ENCODE results near the gene YLPM1.

The YLPM1 gene

DNA sequence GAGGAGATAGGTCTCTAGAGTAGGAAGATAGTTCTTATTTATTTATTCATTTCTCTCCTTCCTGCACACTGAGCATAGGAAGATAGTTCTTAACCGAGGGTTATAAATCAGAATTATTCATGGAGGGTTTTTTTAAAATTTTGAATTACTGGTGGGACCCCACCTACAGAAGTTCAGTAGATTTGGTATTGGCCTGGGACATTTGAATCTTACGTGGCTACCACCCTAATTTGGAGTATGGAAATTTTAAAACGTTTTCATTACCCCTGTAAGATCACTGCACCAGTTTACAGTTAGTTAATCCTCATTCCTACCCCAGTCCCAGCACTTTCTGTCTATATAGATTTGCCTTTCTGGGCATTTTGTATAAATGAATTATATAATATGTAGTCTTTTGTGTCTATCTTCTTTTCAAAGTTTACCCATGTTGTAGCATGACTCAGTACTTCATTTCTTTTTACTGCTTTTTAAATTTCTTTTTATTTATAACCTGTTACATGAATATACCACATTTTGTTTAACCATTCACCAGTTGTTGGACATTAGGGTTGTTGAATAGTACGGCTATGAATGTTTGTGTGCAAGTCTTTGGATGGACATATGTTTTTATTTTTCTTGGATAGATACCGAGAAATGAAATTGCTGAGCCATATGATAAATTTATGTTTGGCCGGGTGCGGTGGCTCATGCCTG is 44.9 kb downstream of the YLPM1 start:
- TF ChIP-seq, protein P1, sequence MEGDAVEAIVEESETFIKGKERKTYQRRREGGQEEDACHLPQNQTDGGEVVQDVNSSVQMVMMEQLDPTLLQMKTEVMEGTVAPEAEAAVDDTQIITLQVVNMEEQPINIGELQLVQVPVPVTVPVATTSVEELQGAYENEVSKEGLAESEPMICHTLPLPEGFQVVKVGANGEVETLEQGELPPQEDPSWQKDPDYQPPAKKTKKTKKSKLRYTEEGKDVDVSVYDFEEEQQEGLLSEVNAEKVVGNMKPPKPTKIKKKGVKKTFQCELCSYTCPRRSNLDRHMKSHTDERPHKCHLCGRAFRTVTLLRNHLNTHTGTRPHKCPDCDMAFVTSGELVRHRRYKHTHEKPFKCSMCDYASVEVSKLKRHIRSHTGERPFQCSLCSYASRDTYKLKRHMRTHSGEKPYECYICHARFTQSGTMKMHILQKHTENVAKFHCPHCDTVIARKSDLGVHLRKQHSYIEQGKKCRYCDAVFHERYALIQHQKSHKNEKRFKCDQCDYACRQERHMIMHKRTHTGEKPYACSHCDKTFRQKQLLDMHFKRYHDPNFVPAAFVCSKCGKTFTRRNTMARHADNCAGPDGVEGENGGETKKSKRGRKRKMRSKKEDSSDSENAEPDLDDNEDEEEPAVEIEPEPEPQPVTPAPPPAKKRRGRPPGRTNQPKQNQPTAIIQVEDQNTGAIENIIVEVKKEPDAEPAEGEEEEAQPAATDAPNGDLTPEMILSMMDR (IDR thresholded peaks at IDR 0.05), result no peak
- TF ChIP-seq ZFX (IDR thresholded peaks at IDR 0.05; ENCODE audit: borderline replicate concordance), result no peak
- H3K27ac ChIP-seq, result no peak overlapping the region

DNA sequence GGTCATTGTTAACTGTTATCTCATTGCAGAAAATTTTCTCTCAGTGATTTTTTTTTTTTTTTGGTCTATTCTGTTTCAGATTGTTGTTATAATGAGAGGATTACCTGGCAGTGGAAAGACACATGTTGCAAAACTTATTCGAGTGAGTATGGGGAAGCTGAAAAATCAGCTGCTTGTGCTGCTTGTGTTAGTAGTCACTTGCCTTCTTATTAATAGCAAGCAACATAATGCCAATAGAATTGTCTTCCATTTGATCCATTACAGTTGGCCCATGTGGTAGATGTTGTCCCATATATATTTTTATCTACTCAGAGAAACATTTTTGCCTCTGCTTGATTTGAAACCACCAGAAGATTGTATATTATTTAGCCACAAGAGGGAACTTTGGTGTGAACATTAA is 53.0 kb downstream of the YLPM1 start:
- TF ChIP-seq ZFX (IDR thresholded peaks at IDR 0.05; ENCODE audit: borderline replicate concordance), result no peak
- TF ChIP-seq, protein P1 (IDR thresholded peaks at IDR 0.05), result no peak
- H3K27ac ChIP-seq, result no peak overlapping the region

DNA sequence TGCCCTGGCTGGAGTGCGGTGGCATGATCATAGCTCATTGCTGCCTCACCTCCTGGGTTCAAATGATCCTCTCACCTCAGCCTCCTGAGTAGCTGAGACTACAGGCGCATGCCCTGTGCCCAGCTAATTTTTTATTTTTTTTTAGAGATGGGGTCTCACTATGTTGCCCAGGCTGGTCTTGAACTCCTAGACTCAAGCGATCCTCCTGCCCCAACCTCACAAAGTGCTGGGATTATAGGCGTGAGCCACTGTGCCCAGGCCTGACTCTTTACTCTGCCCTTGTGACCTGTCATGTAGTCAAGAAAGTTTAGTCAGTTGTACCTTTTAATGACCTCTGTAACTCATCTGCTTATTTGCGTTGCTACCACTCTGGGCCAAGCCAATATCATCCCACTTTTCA is 57.2 kb downstream of the YLPM1 start:
- no peak overlapping the region for H3K27ac ChIP-seq
- no peak for TF ChIP-seq ZFX (IDR thresholded peaks at IDR 0.05; ENCODE audit: borderline replicate concordance)
- TF ChIP-seq, protein P1 (IDR thresholded peaks at IDR 0.05), result no peak

DNA sequence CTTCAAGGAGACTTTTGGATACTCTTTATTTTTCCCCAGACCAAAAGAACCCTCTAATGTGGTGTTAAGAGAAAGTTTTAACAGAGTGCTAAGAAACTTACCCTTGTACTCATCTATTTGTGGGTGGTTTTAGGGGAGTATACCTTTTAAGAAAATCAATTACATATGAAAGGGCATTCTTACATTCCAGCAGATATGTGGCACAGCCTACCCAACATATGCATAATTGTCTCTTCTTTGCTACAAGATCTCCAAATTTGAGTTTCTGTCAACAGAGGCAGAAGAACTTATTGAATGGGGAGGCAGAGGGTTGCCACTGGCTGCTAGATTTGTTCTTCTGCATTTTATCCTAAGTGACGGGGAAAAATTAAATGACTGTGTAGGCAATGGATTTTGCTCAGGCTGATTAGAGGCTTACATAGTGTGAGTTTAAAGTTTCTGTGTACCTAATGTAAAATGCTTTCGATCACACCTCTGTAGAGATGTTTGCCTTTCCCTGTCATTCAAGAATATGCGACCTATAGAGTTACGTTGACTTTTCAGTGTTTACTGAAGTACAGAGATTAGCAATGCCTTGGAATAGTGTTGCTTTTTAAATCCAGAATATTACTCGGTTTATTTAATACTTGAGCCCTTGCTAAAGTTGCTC is 58.3 kb downstream of the YLPM1 start:
- no peak overlapping the region; the same call in 1 of the 2 replicates for H3K27ac ChIP-seq
- TF ChIP-seq, protein P1 (IDR thresholded peaks at IDR 0.05), result no peak
- no peak for TF ChIP-seq ZFX (IDR thresholded peaks at IDR 0.05; ENCODE audit: borderline replicate concordance)

DNA sequence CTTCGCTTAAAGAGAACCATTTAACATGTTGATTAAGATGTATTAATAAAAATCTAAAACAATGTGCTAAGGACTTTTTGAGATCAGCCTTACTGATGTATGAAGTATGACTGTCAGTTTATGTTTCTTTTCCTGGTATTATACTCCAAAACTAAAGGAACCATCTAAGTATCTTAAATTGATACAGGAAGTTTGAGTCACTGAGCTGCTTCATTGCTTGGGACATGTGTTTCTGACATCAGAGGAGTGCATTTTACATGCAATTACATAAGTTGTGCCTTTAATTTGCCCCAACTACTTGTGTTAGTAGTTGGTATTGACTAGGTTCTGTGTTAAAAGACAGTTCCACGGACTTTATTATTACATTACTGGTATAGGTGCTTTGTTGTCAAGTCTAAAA is 61.9 kb downstream of the YLPM1 start:
- no peak overlapping the region for H3K27ac ChIP-seq
- TF ChIP-seq ZFX (IDR thresholded peaks at IDR 0.05; ENCODE audit: borderline replicate concordance), result no peak

DNA sequence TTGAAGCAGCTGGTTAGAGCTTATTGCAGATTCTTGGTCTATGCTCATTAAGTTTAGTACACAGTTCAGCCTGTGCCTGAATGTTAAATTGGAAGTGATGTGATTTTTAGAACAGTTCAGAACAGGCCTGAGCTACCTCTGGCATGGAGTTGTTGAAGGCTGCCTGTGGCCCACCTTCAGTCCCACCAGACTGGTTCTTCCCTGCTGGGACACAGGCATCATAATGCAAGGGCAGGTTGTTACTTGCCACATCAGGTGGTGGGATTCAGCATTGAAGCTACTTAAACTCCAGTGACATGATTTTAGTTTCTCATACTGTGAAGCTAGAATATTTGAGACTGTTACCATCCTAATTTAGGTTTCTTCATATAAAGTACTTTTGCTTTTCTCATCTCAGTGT is 63.5 kb downstream of the YLPM1 start:
- H3K27ac ChIP-seq, result no peak overlapping the region
- TF ChIP-seq ZFX (IDR thresholded peaks at IDR 0.05; ENCODE audit: borderline replicate concordance), result no peak
- TF ChIP-seq, protein P1 (IDR thresholded peaks at IDR 0.05), result no peak

DNA sequence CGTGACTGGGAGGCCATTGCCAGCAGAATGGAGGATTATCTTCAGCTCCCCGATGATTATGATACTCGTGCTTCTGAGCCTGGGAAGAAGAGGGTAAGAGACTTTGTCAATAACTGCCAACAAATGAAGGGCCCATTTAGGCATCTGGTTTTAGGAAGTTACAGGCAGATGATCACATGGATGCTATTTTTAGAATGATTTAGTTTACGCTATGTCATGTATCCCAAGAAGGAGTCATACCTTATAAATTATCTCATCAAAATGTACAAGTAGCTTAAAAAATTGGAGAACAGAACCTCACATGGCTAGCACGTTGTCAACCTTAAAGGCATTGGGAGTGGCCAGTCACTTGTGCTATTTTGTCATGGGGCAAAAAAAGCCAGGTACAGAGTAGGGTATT is 66.1 kb downstream of the YLPM1 start:
- no peak overlapping the region for H3K27ac ChIP-seq

More for the DNA sequence above, 66.1 kb downstream of the YLPM1 start:
- TF ChIP-seq, protein P1 (IDR thresholded peaks at IDR 0.05), result no peak
- no peak for TF ChIP-seq ZFX (IDR thresholded peaks at IDR 0.05; ENCODE audit: borderline replicate concordance)

Data from 22Rv1 (cell line).